ENCODE results near the gene CEP104. TPM values are rescaled to one million over a fixed set of nuclear protein-coding genes. Genes with fewer than 3 reads are reported as not detected.

CEP104 gene
- total and polyA plus RNA-seq, 2 donors (not counting 1 experiment from before 2014, with no cell fraction given) = 27.7 to 71.8 TPM

DNA sequence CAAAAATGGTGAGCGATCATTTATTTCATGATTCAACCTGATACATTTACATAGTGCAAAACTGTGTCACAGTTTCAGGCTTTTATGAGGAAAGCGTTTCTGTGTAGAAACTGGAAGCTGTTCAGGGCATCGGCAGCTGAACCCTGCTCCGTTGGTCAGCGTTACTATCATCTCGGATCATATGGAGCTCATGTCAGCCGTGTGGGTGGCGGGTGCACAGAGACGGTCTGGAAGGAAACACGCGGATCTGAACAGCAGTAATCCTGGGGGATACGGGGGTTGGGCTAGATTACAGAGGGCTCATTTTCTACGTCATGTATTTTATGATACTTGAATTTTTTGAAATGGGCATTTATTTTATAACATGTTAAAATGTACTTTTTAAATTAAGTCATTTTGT lies 28.0 kb upstream of the CEP104 start:
- H4K20me1 ChIP-seq (ENCODE audit: control insufficient read depth, insufficient read depth, low read length, poor library complexity, severe bottlenecking) = peaks cover 1% of the 10 kb centered on the region
- ChIA-PET POLR2A (no interaction called here), CTCF (no interaction called here)
- H3K9me3 Mint-ChIP-seq (ENCODE audit: insufficient read depth) = no peaks in the 10 kb centered on the region
- TF ChIP-seq, protein P1, sequence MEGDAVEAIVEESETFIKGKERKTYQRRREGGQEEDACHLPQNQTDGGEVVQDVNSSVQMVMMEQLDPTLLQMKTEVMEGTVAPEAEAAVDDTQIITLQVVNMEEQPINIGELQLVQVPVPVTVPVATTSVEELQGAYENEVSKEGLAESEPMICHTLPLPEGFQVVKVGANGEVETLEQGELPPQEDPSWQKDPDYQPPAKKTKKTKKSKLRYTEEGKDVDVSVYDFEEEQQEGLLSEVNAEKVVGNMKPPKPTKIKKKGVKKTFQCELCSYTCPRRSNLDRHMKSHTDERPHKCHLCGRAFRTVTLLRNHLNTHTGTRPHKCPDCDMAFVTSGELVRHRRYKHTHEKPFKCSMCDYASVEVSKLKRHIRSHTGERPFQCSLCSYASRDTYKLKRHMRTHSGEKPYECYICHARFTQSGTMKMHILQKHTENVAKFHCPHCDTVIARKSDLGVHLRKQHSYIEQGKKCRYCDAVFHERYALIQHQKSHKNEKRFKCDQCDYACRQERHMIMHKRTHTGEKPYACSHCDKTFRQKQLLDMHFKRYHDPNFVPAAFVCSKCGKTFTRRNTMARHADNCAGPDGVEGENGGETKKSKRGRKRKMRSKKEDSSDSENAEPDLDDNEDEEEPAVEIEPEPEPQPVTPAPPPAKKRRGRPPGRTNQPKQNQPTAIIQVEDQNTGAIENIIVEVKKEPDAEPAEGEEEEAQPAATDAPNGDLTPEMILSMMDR (IDR thresholded peaks at IDR 0.05) = no peak
- TF ChIP-seq EZH2 (IDR thresholded peaks at IDR 0.05; ENCODE audit: borderline replicate concordance, insufficient read depth, low read depth, low read length, poor library complexity, severe bottlenecking) = no peak
- WGBS (ENCODE audit: insufficient coverage) = over 99% methylated on average over 7 of the region's 13 CpGs
- H3K4me2 ChIP-seq (replicated peaks; ENCODE audit: low read depth, low read length, poor library complexity, severe bottlenecking) = no peak overlapping the region
- peaks cover 1% of the 10 kb centered on the region for H3K4me1 Mint-ChIP-seq
- no peak overlapping the region for H3K4me3 Mint-ChIP-seq
- H3K27ac ChIP-seq (ENCODE audit: low read length in 2 of 2) = no peak overlapping the region
- DNase-seq (no peak), ATAC-seq (ENCODE audit: low read depth) (no peak)
- peaks cover 0 to 8% of the 10 kb centered on the region in 2 donors for H3K4me1 ChIP-seq (ENCODE audit: control insufficient read depth in 2 of 2, insufficient read depth in 2 of 2, low read length in 2 of 2)
- H3K27ac Mint-ChIP-seq = no peak overlapping the region
- peaks cover under 1% of the 10 kb centered on the region for H3K79me2 ChIP-seq (ENCODE audit: control insufficient read depth, insufficient read depth, low read length)
- no peaks in the 10 kb centered on the region for H3K9me3 ChIP-seq (ENCODE audit: control extremely low read depth in 1 of 3, control insufficient read depth in 2 of 3, insufficient read depth in 1 of 3, low read length in 2 of 3)
- no peak overlapping the region for H2AFZ ChIP-seq (ENCODE audit: insufficient read depth, low read depth, low read length, poor library complexity, severe bottlenecking)
- peaks cover 14 to 59% of the 10 kb centered on the region in 2 experiments for H3K36me3 ChIP-seq (replicated peaks in 1 of 2; ENCODE audit: control extremely low read depth in 1 of 2, control insufficient read depth in 1 of 2, extremely low read depth in 1 of 2, insufficient read depth in 2 of 2, low read length in 1 of 2)
- H3K27me3 Mint-ChIP-seq = no peaks in the 10 kb centered on the region
- H3K27me3 ChIP-seq (replicated peaks in 1 of 4; ENCODE audit: control extremely low read depth in 1 of 4, control insufficient read depth in 3 of 4, insufficient read depth in 4 of 4, low read length in 3 of 4) = no peaks in the 10 kb centered on the region
- no peak overlapping the region for H3K4me3 ChIP-seq (ENCODE audit: control extremely low read depth in 1 of 5, extremely low read depth in 1 of 5, insufficient read depth in 1 of 5, low read depth in 2 of 5, low read length in 4 of 5)
- H3K9ac ChIP-seq (ENCODE audit: low read length) = no peak overlapping the region
- intact Hi-C loops (cut with micrococcal nuclease) = no loop called here

DNA sequence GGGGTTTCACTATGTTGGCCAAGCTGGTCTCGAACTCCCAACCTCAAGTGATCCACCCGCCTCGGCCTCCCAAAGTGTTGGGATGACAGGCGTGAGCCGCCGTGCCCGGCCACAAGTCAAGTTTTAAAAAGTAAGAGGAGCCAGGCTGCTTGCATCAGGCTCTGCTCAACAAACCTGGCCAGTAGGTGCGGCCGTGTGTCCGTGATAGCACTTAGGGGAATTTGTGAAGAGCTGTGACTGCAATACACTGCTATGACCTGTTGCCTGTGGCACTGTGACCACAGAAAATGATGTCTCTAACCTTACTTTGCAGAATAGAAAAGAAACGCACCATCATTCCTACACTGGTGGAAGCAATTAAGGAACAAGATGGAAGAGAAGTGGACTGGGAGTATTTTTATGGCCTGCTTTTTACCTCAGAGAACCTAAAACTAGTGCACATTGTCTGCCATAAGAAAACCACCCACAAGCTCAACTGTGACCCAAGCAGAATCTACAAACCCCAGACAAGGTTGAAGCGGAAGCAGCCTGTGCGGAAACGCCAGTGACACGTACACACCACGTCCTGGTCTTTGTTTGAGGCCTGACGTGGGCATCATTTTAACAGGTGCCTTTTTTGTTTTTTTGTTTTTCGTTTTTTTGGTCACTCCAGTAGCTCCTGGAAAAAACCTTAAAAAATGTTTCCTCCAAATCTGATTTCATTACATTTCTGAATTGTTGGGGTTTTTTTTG lies 26.3 kb upstream of the CEP104 start:
- DNase-seq (no peak), ATAC-seq (ENCODE audit: low read depth) (no peak)
- H3K27ac ChIP-seq (ENCODE audit: low read length in 2 of 2) = no peak overlapping the region
- Mint-ChIP-seq H3K27me3 (no peaks in the 10 kb centered on the region), H3K27ac (no peak overlapping the region), H3K4me1 (no peaks in the 10 kb centered on the region), H3K9me3 (ENCODE audit: insufficient read depth) (no peaks in the 10 kb centered on the region), H3K4me3 (no peak overlapping the region)
- H3K9ac ChIP-seq (ENCODE audit: low read length) = no peak overlapping the region
- ChIA-PET POLR2A (no interaction called here), CTCF (interaction anchor here (0.7 kb wide), 1 partner anchor 42 kb away, joined by 3 read pairs; no protein-coding TSS in a partner anchor)
- no peak overlapping the region for H3K4me3 ChIP-seq (ENCODE audit: control extremely low read depth in 1 of 5, extremely low read depth in 1 of 5, insufficient read depth in 1 of 5, low read depth in 2 of 5, low read length in 4 of 5)
- H2AFZ ChIP-seq (ENCODE audit: insufficient read depth, low read depth, low read length, poor library complexity, severe bottlenecking) = no peak overlapping the region
- TF ChIP-seq EZH2 (IDR thresholded peaks at IDR 0.05; ENCODE audit: borderline replicate concordance, insufficient read depth, low read depth, low read length, poor library complexity, severe bottlenecking) = no peak
- TF ChIP-seq, protein P1 (IDR thresholded peaks at IDR 0.05) = no peak
- H4K20me1 ChIP-seq (ENCODE audit: control insufficient read depth, insufficient read depth, low read length, poor library complexity, severe bottlenecking) = no peaks in the 10 kb centered on the region
- intact Hi-C loops (cut with micrococcal nuclease) = no loop called here
- no peaks in the 10 kb centered on the region for H3K27me3 ChIP-seq (replicated peaks in 1 of 4; ENCODE audit: control extremely low read depth in 1 of 4, control insufficient read depth in 3 of 4, insufficient read depth in 4 of 4, low read length in 3 of 4)
- H3K79me2 ChIP-seq (ENCODE audit: control insufficient read depth, insufficient read depth, low read length) = no peaks in the 10 kb centered on the region
- H3K9me3 ChIP-seq (ENCODE audit: control extremely low read depth in 1 of 3, control insufficient read depth in 2 of 3, insufficient read depth in 1 of 3, low read length in 2 of 3) = peaks cover 0 to 10% (median 6%) of the 10 kb centered on the region in 3 donors
- H3K4me2 ChIP-seq (replicated peaks; ENCODE audit: low read depth, low read length, poor library complexity, severe bottlenecking) = no peak overlapping the region
- H3K4me1 ChIP-seq (ENCODE audit: control insufficient read depth in 2 of 2, insufficient read depth in 2 of 2, low read length in 2 of 2) = peaks cover 0 to 8% of the 10 kb centered on the region in 2 donors
- H3K36me3 ChIP-seq (replicated peaks in 1 of 2; ENCODE audit: control extremely low read depth in 1 of 2, control insufficient read depth in 1 of 2, extremely low read depth in 1 of 2, insufficient read depth in 2 of 2, low read length in 1 of 2) = peaks cover 11 to 63% of the 10 kb centered on the region in 2 experiments
- WGBS (ENCODE audit: insufficient coverage) = 94% methylated on average over 15 of the region's 18 CpGs
